Brain microvascular endothelial cell (primary cell): ENCODE data around the gene KCNE2.
A peak's percentile ranks its signal among the peaks of the same experiment; 100 is the strongest.

Source experiments
- DNase-seq: peaks from one replicate; pipeline ENCODE4 v3.0.0-alpha.2; 2020
- H3K27ac ChIP-seq: fragments of 250-450 bp; sonication (Bioruptor Pico); 2 replicates; pipeline ENCODE4 v1.5.1; 2020; ENCODE audit warnings: mild to moderate bottlenecking, moderate library complexity
- H3K27me3 ChIP-seq: fragments of 250-450 bp; sonication (Bioruptor Pico); replicated peaks from 2 replicates; pipeline ENCODE4 v1.5.1; 2020; ENCODE audit warnings: mild to moderate bottlenecking
- H3K36me3 ChIP-seq: fragments of 250-450 bp; sonication (Bioruptor Pico); replicated peaks from 2 replicates; pipeline ENCODE4 v1.5.1; 2020; ENCODE audit warnings: mild to moderate bottlenecking
- H3K4me3 ChIP-seq: 2 replicates; pipeline ENCODE4 v1.5.1; 2011; ENCODE audit warnings: low read depth, mild to moderate bottlenecking, control low read depth, low read length, moderate library complexity
- in situ Hi-C: cut with HindIII; loops from 2 replicates; pipeline ENCODE4 v1.10.0; 2017; ENCODE audit warnings: low sequenced_read_pairs, low pct_ligation_motif_present
- TF ChIP-seq, protein P1 (sequence below): IDR thresholded peaks from 2 replicates; pipeline ENCODE4 v1.5.1; 2011; ENCODE audit warnings: low read depth, mild to moderate bottlenecking, moderate library complexity, low read length, control low read depth, inconsistent platforms; ENCODE audit errors: missing control alignments

KCNE2 gene

DNA sequence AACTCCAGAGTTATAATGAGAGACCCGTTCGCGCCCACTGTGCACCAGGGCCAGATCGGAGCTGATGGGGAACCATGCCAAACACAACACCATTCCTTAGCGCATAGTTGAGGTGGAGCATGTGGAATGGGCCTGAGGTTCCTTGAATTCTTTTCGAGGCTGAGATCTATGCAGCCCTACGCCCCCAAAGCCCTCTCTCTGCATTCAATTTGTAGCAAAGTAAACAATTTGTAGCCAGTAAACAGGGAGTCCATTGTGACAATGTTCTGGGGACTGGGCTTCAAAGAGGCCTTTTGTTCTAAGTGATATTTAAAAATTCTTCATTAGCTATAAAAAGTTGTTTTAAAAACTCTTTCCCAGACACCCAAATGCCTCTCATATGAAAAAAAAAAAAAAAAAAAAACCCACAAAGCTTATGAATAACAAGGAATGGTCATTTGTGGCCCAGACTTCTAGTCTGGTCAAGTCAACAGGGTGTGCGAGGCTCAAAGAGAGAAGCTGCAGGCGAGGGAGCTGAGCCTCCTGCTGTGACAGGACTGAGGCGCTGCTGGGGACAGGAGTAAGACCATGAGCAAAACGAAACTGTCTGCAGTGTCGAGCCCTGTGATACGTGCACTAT lies 30.6 kb upstream of the KCNE2 start:
- peak; percentile 76 for DNase-seq
- TF ChIP-seq, protein P1, sequence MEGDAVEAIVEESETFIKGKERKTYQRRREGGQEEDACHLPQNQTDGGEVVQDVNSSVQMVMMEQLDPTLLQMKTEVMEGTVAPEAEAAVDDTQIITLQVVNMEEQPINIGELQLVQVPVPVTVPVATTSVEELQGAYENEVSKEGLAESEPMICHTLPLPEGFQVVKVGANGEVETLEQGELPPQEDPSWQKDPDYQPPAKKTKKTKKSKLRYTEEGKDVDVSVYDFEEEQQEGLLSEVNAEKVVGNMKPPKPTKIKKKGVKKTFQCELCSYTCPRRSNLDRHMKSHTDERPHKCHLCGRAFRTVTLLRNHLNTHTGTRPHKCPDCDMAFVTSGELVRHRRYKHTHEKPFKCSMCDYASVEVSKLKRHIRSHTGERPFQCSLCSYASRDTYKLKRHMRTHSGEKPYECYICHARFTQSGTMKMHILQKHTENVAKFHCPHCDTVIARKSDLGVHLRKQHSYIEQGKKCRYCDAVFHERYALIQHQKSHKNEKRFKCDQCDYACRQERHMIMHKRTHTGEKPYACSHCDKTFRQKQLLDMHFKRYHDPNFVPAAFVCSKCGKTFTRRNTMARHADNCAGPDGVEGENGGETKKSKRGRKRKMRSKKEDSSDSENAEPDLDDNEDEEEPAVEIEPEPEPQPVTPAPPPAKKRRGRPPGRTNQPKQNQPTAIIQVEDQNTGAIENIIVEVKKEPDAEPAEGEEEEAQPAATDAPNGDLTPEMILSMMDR, result no peak
- Histone ChIP-seq H3K4me3 (no peak overlapping the region), H3K27ac (no peak overlapping the region), H3K36me3 (no peaks in the 10 kb centered on the region), H3K27me3 (no peaks in the 10 kb centered on the region)
- in situ Hi-C loops, result no loop called here

GRCh38 chr21:34335316-34335715 lies 28.5 kb upstream of the KCNE2 start:
- no peaks in the 10 kb centered on the region for H3K36me3 ChIP-seq
- H3K27ac ChIP-seq, result no peak overlapping the region
- in situ Hi-C loops, result no loop called here
- no peaks in the 10 kb centered on the region for H3K27me3 ChIP-seq
- no peak for DNase-seq
- H3K4me3 ChIP-seq, result no peak overlapping the region
- TF ChIP-seq, protein P1, result no peak

DNA sequence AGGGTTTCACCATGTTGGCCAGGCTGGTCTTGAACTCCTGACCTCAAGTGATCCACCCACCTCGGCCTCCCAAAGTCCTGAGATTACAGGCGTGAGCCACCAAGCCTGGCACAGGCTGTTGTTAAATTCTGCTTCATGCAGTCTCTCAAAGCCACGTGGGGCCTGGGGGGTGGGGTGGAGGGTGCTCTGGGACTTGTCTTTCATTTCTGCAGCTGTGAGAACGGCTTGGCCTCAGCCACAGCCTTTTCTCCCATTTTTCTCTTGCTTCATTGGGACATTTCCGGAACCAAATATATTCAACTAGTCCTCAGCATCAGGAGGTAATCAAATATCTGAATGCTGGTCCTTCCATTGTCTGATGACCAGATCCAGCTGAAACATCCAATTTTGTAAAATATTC lies 27.6 kb upstream of the KCNE2 start:
- in situ Hi-C loops, result no loop called here
- H3K4me3 ChIP-seq, result no peak overlapping the region
- TF ChIP-seq, protein P1, result no peak
- DNase-seq, result no peak
- no peaks in the 10 kb centered on the region for H3K36me3 ChIP-seq
- H3K27me3 ChIP-seq, result no peaks in the 10 kb centered on the region
- no peak overlapping the region for H3K27ac ChIP-seq

GRCh38 chr21:34336756-34337391 lies 26.9 kb upstream of the KCNE2 start:
- in situ Hi-C loops, result no loop called here
- no peak overlapping the region for H3K27ac ChIP-seq
- no peak overlapping the region for H3K4me3 ChIP-seq
- DNase-seq, result peak; percentile 56
- TF ChIP-seq, protein P1, result no peak
- H3K27me3 ChIP-seq, result no peaks in the 10 kb centered on the region
- H3K36me3 ChIP-seq, result no peaks in the 10 kb centered on the region

GRCh38 chr21:34337741-34338140 lies 26.1 kb upstream of the KCNE2 start:
- no peak overlapping the region for H3K27ac ChIP-seq
- H3K36me3 ChIP-seq, result no peaks in the 10 kb centered on the region
- H3K27me3 ChIP-seq, result no peaks in the 10 kb centered on the region
- in situ Hi-C loops, result no loop called here
- TF ChIP-seq, protein P1, result no peak
- DNase-seq, result no peak
- no peak overlapping the region for H3K4me3 ChIP-seq

DNA sequence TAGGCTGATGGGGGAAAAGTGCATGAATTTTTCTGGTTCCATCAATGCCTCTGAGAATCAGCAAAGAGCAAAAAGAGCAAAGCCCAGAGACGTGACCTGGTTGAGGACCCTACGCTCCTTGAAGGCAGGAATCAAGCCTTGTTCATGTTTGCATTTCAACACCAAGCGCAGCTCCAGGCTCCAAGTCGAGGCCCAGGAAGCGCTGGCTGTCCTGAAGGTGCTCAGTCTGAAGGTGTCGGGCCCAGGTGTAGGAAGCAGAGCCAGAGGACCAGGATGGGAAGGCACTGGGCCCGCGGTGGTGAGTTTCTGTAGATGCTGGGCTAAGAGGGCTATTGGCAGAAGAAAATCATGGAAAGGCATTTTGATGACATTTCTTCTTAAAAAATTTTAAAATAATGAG lies 25.6 kb upstream of the KCNE2 start:
- Histone ChIP-seq H3K27ac (no peak overlapping the region), H3K27me3 (no peaks in the 10 kb centered on the region), H3K4me3 (no peak overlapping the region), H3K36me3 (no peaks in the 10 kb centered on the region)
- TF ChIP-seq, protein P1, result no peak
- no peak for DNase-seq
- in situ Hi-C loops, result no loop called here
